GM12878 (cell line): Measurements from ENCODE around the gene TCEAL9. TPM values are rescaled to one million over a fixed set of nuclear protein-coding genes. Genes with fewer than 3 reads are reported as not detected.

Experiments used
- ATAC-seq: fragments of 200-7000 bp; cut with Tn5 transposase; 3 replicates; pipeline ENCODE4 v1.9.1; 2020; ENCODE audit warnings: mild to moderate bottlenecking, moderate library complexity
- BruUV-seq: library from RNA; stranded (reverse); fragments of 400-500 nt; replicated peaks from 2 replicates; lab custom pipeline; 2021; lab: Mats Ljungman, UMichigan
- CTCF ChIA-PET: fragments of 300-600 bp; sonication (Branson Sonifier 250); formaldehyde crosslinking; extraction: SDS; loops from one replicate; lab custom pipeline; 2021; ENCODE audit warnings: inconsistent platforms; lab: Yijun Ruan, JAX
- POLR2A ChIA-PET: fragments of 350-600 bp; formaldehyde crosslinking; extraction: SDS; loops from one replicate; lab custom pipeline; 2021; ENCODE audit warnings: inconsistent platforms; lab: Charles Lee
- RAD21 ChIA-PET: fragments of 300-600 bp; sonication (Branson Sonifier 250); formaldehyde crosslinking; loops from one replicate; lab custom pipeline; 2023; ENCODE audit warnings: antibody characterized with exemption; ENCODE audit not compliant: unreplicated experiment; lab: Charles Lee
- SMC1A ChIA-PET: fragments of 300-600 bp; sonication (Branson Sonifier 250); formaldehyde crosslinking; loops from one replicate; lab custom pipeline; 2023; ENCODE audit not compliant: unreplicated experiment, uncharacterized antibody; lab: Charles Lee
- DNase-seq: peaks from one replicate; pipeline ENCODE4 v3.0.0-alpha.2; 2011; ENCODE audit warnings: low read depth, low spot score
- FAIRE-seq: peaks from 3 replicates; lab custom pipeline; 2011; peaks lifted over from hg19 to GRCh38; lab: Jason Lieb, UNC
- H2AFZ ChIP-seq: 2 replicates; pipeline ENCODE4 v1.6.0; 2011; ENCODE audit warnings: low read depth, low read length, control low read depth; ENCODE audit not compliant: control insufficient read depth
- H3K27ac ChIP-seq: 2 replicates; pipeline ENCODE4 v1.5.1; 2011; ENCODE audit warnings: control low read depth; ENCODE audit not compliant: control insufficient read depth, insufficient read depth
- H3K27me3 ChIP-seq, 2 experiments: replicated peaks in 1 of 2; 2 replicates each; pipeline versions ENCODE4 v1.6.0 to v1.6.1; 2011; ENCODE audit warnings: low read length in 1 of 2; ENCODE audit not compliant: control insufficient read depth in 2 of 2, insufficient read depth in 2 of 2
- H3K36me3 ChIP-seq, 2 experiments: 2 replicates each; pipeline ENCODE4 v1.5.1; 2011; ENCODE audit warnings: low read length in 1 of 2; ENCODE audit not compliant: control insufficient read depth in 2 of 2, insufficient read depth in 2 of 2
- H3K4me1 ChIP-seq: 2 replicates; pipeline ENCODE4 v1.6.1; 2011; ENCODE audit warnings: mild to moderate bottlenecking, low read length, moderate library complexity, mixed read lengths; ENCODE audit not compliant: control insufficient read depth, insufficient read depth
- H3K4me2 ChIP-seq: 2 replicates; pipeline ENCODE4 v1.6.0; 2011; ENCODE audit warnings: control low read depth; ENCODE audit not compliant: control insufficient read depth, insufficient read depth
- H3K4me3 ChIP-seq: fragments of 200-600 bp; sonication (generic); 2 replicates; pipeline ENCODE4 v1.5.1; 2016
- H3K79me2 ChIP-seq: 2 replicates; pipeline ENCODE4 v1.6.0; 2011; ENCODE audit warnings: low read length; ENCODE audit not compliant: control insufficient read depth, insufficient read depth
- H3K9ac ChIP-seq: 2 replicates; pipeline ENCODE4 v1.8.0; 2011; ENCODE audit warnings: low read length, control low read depth, mixed read lengths; ENCODE audit not compliant: control insufficient read depth, insufficient read depth
- H3K9me3 ChIP-seq: replicated peaks from 3 replicates; pipeline ENCODE4 v1.5.1; 2011; ENCODE audit warnings: mild to moderate bottlenecking, low read length; ENCODE audit not compliant: control insufficient read depth, insufficient read depth
- H4K20me1 ChIP-seq: 2 replicates; pipeline ENCODE4 v1.6.0; 2011; ENCODE audit not compliant: control insufficient read depth, insufficient read depth
- EED ChIP-seq: sonication (generic); IDR thresholded peaks from 2 replicates; pipeline ENCODE4 v1.6.1; 2016; ENCODE audit warnings: antibody characterized with exemption, low read depth
- MAX ChIP-seq: IDR thresholded peaks from 2 replicates; pipeline ENCODE4 v1.6.1; 2012; ENCODE audit warnings: low read depth, low read length, improper control_type of control experiment
- MEF2B ChIP-seq: fragments of 450-650 bp; IDR thresholded peaks from 2 replicates; pipeline ENCODE4 v1.6.1; 2018; ENCODE audit warnings: mild to moderate bottlenecking, moderate library complexity; ENCODE audit not compliant: partially characterized antibody, poor library complexity, severe bottlenecking
- RFX5 ChIP-seq: IDR thresholded peaks from 2 replicates; pipeline ENCODE4 v1.6.1; 2011; ENCODE audit warnings: low read depth, low read length, improper control_type of control experiment
- TCF12 ChIP-seq: IDR thresholded peaks from 2 replicates; pipeline ENCODE4 v1.6.1; 2011; ENCODE audit warnings: low read depth, mild to moderate bottlenecking, low read length
- YBX1 ChIP-seq: fragments of 450-650 bp; IDR thresholded peaks from 2 replicates; pipeline ENCODE4 v1.6.1; 2016; ENCODE audit warnings: antibody characterized with exemption
- WGBS: methylation state at CpG from one replicate; pipeline ENCODE4 v1.1.6; 2016; ENCODE audit warnings: low lambda C conversion rate; ENCODE audit not compliant: insufficient replicate concordance, insufficient coverage; ENCODE audit errors: missing lambda C conversion rate; 5-methylcytosine and 5-hydroxymethylcytosine counted together
- in situ Hi-C: fragments of 300-500 bp; cut with MboI; formaldehyde crosslinking; loops from 9 replicates; pipeline ENCODE4 v1.14.3; 2018; ENCODE audit warnings: mixed read lengths
- intact Hi-C: fragments of 100-400 bp; cut with micrococcal nuclease; formaldehyde crosslinking; loops from one replicate; pipeline ENCODE4 v1.14.2; 2022; ENCODE audit not compliant: unreplicated experiment
- polyA plus RNA-seq, 11 experiments: library from polyadenylated mRNA; depleted of rRNA in 4 of 11; unstranded in 6 of 11; stranded (reverse) in 5 of 11; fragments of >200 nt; fragmentation: Nextera tagmentation in 4 of 11; fragmentation: Illumina TruSeq in 1 of 11; extraction: Ambion mirVana in 4 of 11; extraction: Trizol in 1 of 11; gene quantifications; 1 replicate in 1 of 11; 2 replicates in 10 of 11; pipeline versions ENCODE4 v1.2.1 to v1.2.3, GENCODE V29; 2011 to 2016; ENCODE audit warnings: inconsistent platforms in 2 of 11, missing spikeins in 2 of 11, low read depth in 1 of 11
- total RNA-seq, 4 experiments: library from RNA; depleted of rRNA in 3 of 4; stranded (reverse); fragments of >200 nt in 3 of 4; fragmentation: Illumina TruSeq in 1 of 4; extraction: Trizol in 1 of 4; gene quantifications; 2 replicates each; pipeline versions ENCODE4 v1.2.1 to v1.2.3, GENCODE V29; 2013 to 2021

TCEAL9 gene
- total and polyA plus RNA-seq, 10 of the 15 experiments (the other 5 are each of a cell fraction or from before 2014, with no cell fraction given) = 0.39 to 2.5 (median 0.90) TPM

GRCh38 chrX:103347682-103348397 is 8.5 kb upstream of the TCEAL9 start (continued):
- TF ChIP-seq MEF2B (no peak), MAX (no peak), RFX5 (no peak), YBX1 (no peak), EED (no peak)

- Histone ChIP-seq H3K4me3 (peak overlapping the region; percentile 50; the same call in 1 of the 2 replicates), H2AFZ (peak overlapping the region; percentile 58), H3K4me2 (peak overlapping the region; percentile 46; the same call in 1 of the 2 replicates), H3K9me3 (no peaks in the 10 kb centered on the region), H3K27ac (no peak overlapping the region), H3K9ac (no peak overlapping the region), H3K36me3 (no peaks in the 10 kb centered on the region), H4K20me1 (no peaks in the 10 kb centered on the region), H3K79me2 (no peaks in the 10 kb centered on the region), H3K4me1 (no peaks in the 10 kb centered on the region), H3K27me3 (no peaks in the 10 kb centered on the region)
- in situ Hi-C loops = no loop called here
- ChIA-PET RAD21 (interaction anchor here (0.6 to 0.7 kb wide), 2 partner anchors 139 to 306 kb away, joined by 3 read pairs; no protein-coding TSS in a partner anchor), CTCF (interaction anchor here (0.6 to 1.9 kb wide), 2 partner anchors 10 to 16 kb away, joined by 3 to 7 read pairs; no protein-coding TSS in a partner anchor), POLR2A (no interaction called here), SMC1A (no interaction called here)
- FAIRE-seq (no peak), ATAC-seq (no peak), DNase-seq (no peak)
- no peak for TF ChIP-seq TCF12
- WGBS = 15% methylated on average over 12 of the region's 13 CpGs
- intact Hi-C loops = no loop called here
- no TSS peak for BruUV-seq
Measured at GRCh38 chrX:103356858-103357257, 552 bp downstream of the TCEAL9 start.
